Calu3 (cell line): Measurements from ENCODE around the gene CLEC9A. TPM values are rescaled to one million over a fixed set of nuclear protein-coding genes. Genes with fewer than 3 reads are reported as not detected.

Experiments
- BruUV-seq: library from RNA; stranded (reverse); fragments of 400-500 nt; replicated peaks from 2 replicates; lab custom pipeline; 2021; lab: Mats Ljungman, UMichigan
- CTCF ChIA-PET: fragments of 300-600 bp; sonication (Branson Sonifier 250); formaldehyde crosslinking; loops from one replicate; lab custom pipeline; 2022; ENCODE audit warnings: antibody characterized with exemption; lab: Charles Lee
- DNase-seq: peaks from one replicate; pipeline ENCODE4 v3.0.0; 2022
- H3K27ac Mint-ChIP-seq: one replicate; pipeline ENCODE4 v1.8.0; 2022; ENCODE audit warnings: mixed read lengths; ENCODE audit not compliant: unreplicated experiment
- H3K27me3 Mint-ChIP-seq: one replicate; pipeline ENCODE4 v1.8.0; 2022; ENCODE audit warnings: mixed read lengths; ENCODE audit not compliant: unreplicated experiment
- H3K36me3 Mint-ChIP-seq: one replicate; pipeline ENCODE4 v1.8.0; 2022; ENCODE audit warnings: mild to moderate bottlenecking, moderate library complexity, mixed read lengths; ENCODE audit not compliant: insufficient read depth, unreplicated experiment
- H3K4me1 Mint-ChIP-seq: one replicate; pipeline ENCODE4 v1.8.0; 2022; ENCODE audit warnings: mild to moderate bottlenecking, low read depth, mixed read lengths; ENCODE audit not compliant: unreplicated experiment
- H3K4me3 Mint-ChIP-seq: one replicate; pipeline ENCODE4 v1.8.0; 2022; ENCODE audit warnings: mild to moderate bottlenecking, low read depth, moderate library complexity, mixed read lengths; ENCODE audit not compliant: unreplicated experiment
- H3K9me3 Mint-ChIP-seq: one replicate; pipeline ENCODE4 v1.8.0; 2022; ENCODE audit warnings: low read depth, mixed read lengths; ENCODE audit not compliant: unreplicated experiment
- CTCF ChIP-seq: fragments of 200-600 bp; IDR thresholded peaks from one replicate; pipeline ENCODE4 v1.8.0; 2022; ENCODE audit warnings: antibody characterized with exemption; ENCODE audit not compliant: unreplicated experiment
- intact Hi-C: fragments of 100-400 bp; cut with micrococcal nuclease; formaldehyde crosslinking; loops from one replicate; pipeline ENCODE4 v1.10.0; 2022; ENCODE audit not compliant: unreplicated experiment
- total RNA-seq: library from RNA; stranded (reverse); gene quantifications from 2 replicates; pipeline ENCODE4 v1.2.3, GENCODE V29; 2022

CLEC9A gene
- total RNA-seq, 1 experiment from 2014 or later, result not detected

- no peak overlapping the region for H3K4me3 Mint-ChIP-seq
- no peak overlapping the region for H3K27ac Mint-ChIP-seq
- no peak for TF ChIP-seq CTCF
- H3K36me3 Mint-ChIP-seq, result no peaks in the 10 kb centered on the region
- no peaks in the 10 kb centered on the region for H3K4me1 Mint-ChIP-seq
- CTCF ChIA-PET, result no interaction called here
- BruUV-seq, result no TSS peak
- DNase-seq, result no peak
- intact Hi-C loops, result no loop called here
- H3K9me3 Mint-ChIP-seq, result no peaks in the 10 kb centered on the region
- no peaks in the 10 kb centered on the region for H3K27me3 Mint-ChIP-seq
Measured at GRCh38 chr12:10095971-10096370, 65.5 kb downstream of the CLEC9A start.

GRCh38 chr12:10097521-10097920, 67.0 kb downstream of the CLEC9A start:
- no peaks in the 10 kb centered on the region for H3K27me3 Mint-ChIP-seq
- DNase-seq, result no peak
- no TSS peak for BruUV-seq
- CTCF ChIA-PET, result no interaction called here
- H3K36me3 Mint-ChIP-seq, result no peaks in the 10 kb centered on the region
- no peak overlapping the region for H3K27ac Mint-ChIP-seq
- H3K4me1 Mint-ChIP-seq, result no peaks in the 10 kb centered on the region
- intact Hi-C loops, result no loop called here
- no peak overlapping the region for H3K4me3 Mint-ChIP-seq
- H3K9me3 Mint-ChIP-seq, result no peaks in the 10 kb centered on the region
- TF ChIP-seq CTCF, result no peak

GRCh38 chr12:10098791-10099190, 68.3 kb downstream of the CLEC9A start, which contains the start of gene CLEC1A:
TSS of gene CLEC1A (minus strand) at chr12:10098985. CDS start at chr12:10098922, 63 bp downstream.
- no peak for TF ChIP-seq CTCF
- H3K4me3 Mint-ChIP-seq, result no peak within 1 kb of the TSS
- CTCF ChIA-PET, result no interaction called here
- H3K27me3 Mint-ChIP-seq, result no peaks in the 10 kb centered on the region
- no peaks in the 10 kb centered on the region for H3K36me3 Mint-ChIP-seq
- no peak for DNase-seq
- H3K9me3 Mint-ChIP-seq, result peaks cover 4% of the 10 kb centered on the region
- intact Hi-C loops, result no loop called here
- no TSS peak for BruUV-seq
- no peaks in the 10 kb centered on the region for H3K4me1 Mint-ChIP-seq
- no peak within 1 kb of the TSS for H3K27ac Mint-ChIP-seq

GRCh38 chr12:10101042-10101579, 70.6 kb downstream of the CLEC9A start:
- CTCF ChIA-PET, result no interaction called here
- Mint-ChIP-seq H3K27me3 (peaks cover 14% of the 10 kb centered on the region), H3K27ac (no peak overlapping the region), H3K36me3 (no peaks in the 10 kb centered on the region), H3K4me3 (no peak overlapping the region), H3K9me3 (peaks cover 8% of the 10 kb centered on the region), H3K4me1 (no peaks in the 10 kb centered on the region)
- BruUV-seq, result no TSS peak
- DNase-seq, result no peak
- TF ChIP-seq CTCF, result no peak
- intact Hi-C loops, result no loop called here
